SU-DHL-6 (cell line): ENCODE data around the gene DUOXA1.

Experiments
- H2AFZ ChIP-seq: fragments of 200-600 bp; sonication (generic); 2 replicates; pipeline ENCODE4 v1.6.1; 2014; ENCODE audit warnings: low read depth, mild to moderate bottlenecking, moderate library complexity, mixed read lengths, antibody characterized with exemption, low read length; ENCODE audit not compliant: severe bottlenecking
- H3F3A ChIP-seq: fragments of 200-600 bp; shearing (Covaris generic); 2 replicates; pipeline ENCODE4 v1.6.0; 2016; ENCODE audit warnings: antibody characterized with exemption, mild to moderate bottlenecking; ENCODE audit not compliant: insufficient read depth
- H3K27ac ChIP-seq: fragments of 200-600 bp; sonication (generic); 2 replicates; pipeline ENCODE4 v1.5.1; 2016; ENCODE audit warnings: low read depth, mild to moderate bottlenecking, low read length, moderate library complexity, mixed read lengths
- H3K27me3 ChIP-seq: fragments of 200-600 bp; sonication (generic), shearing (Covaris generic); 2 replicates; pipeline ENCODE4 v1.6.0; 2014; ENCODE audit warnings: mild to moderate bottlenecking, low read length
- H3K36me3 ChIP-seq: fragments of 200-600 bp; sonication (generic); 2 replicates; pipeline ENCODE4 v1.6.1; 2014; ENCODE audit warnings: mild to moderate bottlenecking, low read length, mixed read lengths
- H3K4me2 ChIP-seq: fragments of 300-600, 200-600 bp; shearing (Covaris generic), sonication (generic); 2 replicates; pipeline ENCODE4 v1.6.0; 2014; ENCODE audit warnings: low read length, low read depth, mild to moderate bottlenecking; ENCODE audit not compliant: poor library complexity, severe bottlenecking
- H3K4me3 ChIP-seq: fragments of 200-600 bp; sonication (generic); 2 replicates; pipeline ENCODE4 v1.5.1; 2014; ENCODE audit warnings: antibody characterized with exemption, low read length, mild to moderate bottlenecking, mixed read lengths; ENCODE audit not compliant: insufficient read depth, poor library complexity, severe bottlenecking
- H3K79me2 ChIP-seq: fragments of 200-600 bp; sonication (generic); 2 replicates; pipeline ENCODE4 v1.6.1; 2014; ENCODE audit warnings: mild to moderate bottlenecking, low read length, moderate library complexity; ENCODE audit not compliant: insufficient read depth
- H3K9ac ChIP-seq: fragments of 200-600 bp; sonication (generic); 2 replicates; pipeline ENCODE4 v1.7.0; 2014; ENCODE audit warnings: mild to moderate bottlenecking, low read length
- H3K9me2 ChIP-seq: fragments of 200-600 bp; sonication (generic); replicated peaks from 2 replicates; pipeline ENCODE4 v1.6.1; 2014; ENCODE audit warnings: low read length; ENCODE audit not compliant: insufficient read depth
- H3K9me3 ChIP-seq: fragments of 200-600 bp; sonication (generic); 2 replicates; pipeline ENCODE4 v1.6.1; 2014; ENCODE audit warnings: low read length, mixed read lengths; ENCODE audit not compliant: insufficient read depth
- H4K20me1 ChIP-seq: fragments of 200-600 bp; sonication (generic); 2 replicates; pipeline ENCODE4 v1.6.1; 2014; ENCODE audit warnings: low read depth, mild to moderate bottlenecking, antibody characterized with exemption, low read length, moderate library complexity, mixed read lengths
- CTCF ChIP-seq: fragments of 200-600 bp; sonication (generic); IDR thresholded peaks from one replicate; pipeline ENCODE4 v1.5.1; 2017; ENCODE audit warnings: antibody characterized with exemption, mild to moderate bottlenecking, low read length, moderate library complexity; ENCODE audit not compliant: insufficient read depth, poor library complexity, severe bottlenecking
- EZH2phosphoT487 ChIP-seq: fragments of 200-600 bp; sonication (generic), shearing (Covaris generic); conservative IDR thresholded peaks from 2 replicates; pipeline ENCODE4 v1.6.1; 2018; ENCODE audit warnings: mild to moderate bottlenecking, antibody characterized with exemption, low read length, moderate library complexity, mixed read lengths

Gene DUOXA1

DNA sequence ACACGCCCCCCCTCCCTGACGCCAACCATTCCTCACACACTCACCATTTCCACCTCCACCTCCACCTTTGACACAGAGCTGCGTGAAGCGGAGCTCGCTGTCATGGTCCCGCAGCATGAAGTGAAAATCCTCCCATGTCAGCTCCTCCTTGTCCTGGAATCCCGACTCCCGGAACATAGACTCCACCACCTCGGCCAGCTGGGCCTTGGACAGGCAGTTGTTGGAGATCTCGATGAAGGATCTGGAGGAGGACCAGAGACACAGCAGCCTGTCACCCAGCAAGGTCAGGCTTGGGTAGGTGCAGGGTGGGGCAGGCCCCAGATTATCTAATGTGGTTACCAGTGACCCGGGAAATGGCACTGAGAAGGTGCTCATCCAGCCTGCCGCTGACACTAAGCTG lies 27.9 kb downstream of the DUOXA1 start:
- Histone ChIP-seq H3K36me3 (no peaks in the 10 kb centered on the region), H3K9me3 (no peaks in the 10 kb centered on the region), H3K9me2 (no peaks in the 10 kb centered on the region), H3K9ac (no peak overlapping the region), H3K79me2 (no peaks in the 10 kb centered on the region), H3F3A (no peaks in the 10 kb centered on the region), H3K27me3 (no peaks in the 10 kb centered on the region), H3K27ac (no peak overlapping the region), H2AFZ (no peak overlapping the region), H4K20me1 (no peaks in the 10 kb centered on the region), H3K4me3 (no peak overlapping the region), H3K4me2 (no peak overlapping the region)
- no peak for TF ChIP-seq CTCF
- no peak for TF ChIP-seq EZH2phosphoT487

- Histone ChIP-seq H4K20me1 (no peaks in the 10 kb centered on the region), H3K79me2 (no peaks in the 10 kb centered on the region), H3K4me3 (no peak overlapping the region), H3K9ac (no peak overlapping the region), H2AFZ (no peak overlapping the region), H3K27ac (no peak overlapping the region), H3F3A (no peaks in the 10 kb centered on the region), H3K4me2 (no peak overlapping the region), H3K9me2 (no peaks in the 10 kb centered on the region), H3K9me3 (no peaks in the 10 kb centered on the region), H3K27me3 (no peaks in the 10 kb centered on the region), H3K36me3 (no peaks in the 10 kb centered on the region)
- TF ChIP-seq CTCF (no peak), EZH2phosphoT487 (no peak)
Observed at GRCh38 chr15:45100884-45101625, 28.6 kb downstream of the DUOXA1 start.

GRCh38 chr15:45099549-45100165 lies 30.0 kb downstream of the DUOXA1 start:
- Histone ChIP-seq H2AFZ (no peak overlapping the region), H3K79me2 (no peaks in the 10 kb centered on the region), H4K20me1 (no peaks in the 10 kb centered on the region), H3K27ac (no peak overlapping the region), H3F3A (no peaks in the 10 kb centered on the region), H3K4me2 (no peak overlapping the region), H3K4me3 (no peak overlapping the region), H3K36me3 (no peaks in the 10 kb centered on the region), H3K9me3 (no peaks in the 10 kb centered on the region), H3K9ac (no peak overlapping the region), H3K9me2 (no peaks in the 10 kb centered on the region), H3K27me3 (no peaks in the 10 kb centered on the region)
- TF ChIP-seq EZH2phosphoT487 (no peak), CTCF (no peak)
